NCI-H1694 (cell line): ENCODE data around the gene RBM4B.
"Not testable (repeated sequence)": the region's sequence is repeated elsewhere in the genome, so short reads cannot be mapped to it uniquely, and the experiment has no call there.

Source experiments
- DNase-seq: peaks from one replicate; lab custom pipeline; 2025; lab: John Stamatoyannopoulos, UW

Gene RBM4B, protein sequence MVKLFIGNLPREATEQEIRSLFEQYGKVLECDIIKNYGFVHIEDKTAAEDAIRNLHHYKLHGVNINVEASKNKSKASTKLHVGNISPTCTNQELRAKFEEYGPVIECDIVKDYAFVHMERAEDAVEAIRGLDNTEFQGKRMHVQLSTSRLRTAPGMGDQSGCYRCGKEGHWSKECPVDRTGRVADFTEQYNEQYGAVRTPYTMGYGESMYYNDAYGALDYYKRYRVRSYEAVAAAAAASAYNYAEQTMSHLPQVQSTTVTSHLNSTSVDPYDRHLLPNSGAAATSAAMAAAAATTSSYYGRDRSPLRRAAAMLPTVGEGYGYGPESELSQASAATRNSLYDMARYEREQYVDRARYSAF

DNA sequence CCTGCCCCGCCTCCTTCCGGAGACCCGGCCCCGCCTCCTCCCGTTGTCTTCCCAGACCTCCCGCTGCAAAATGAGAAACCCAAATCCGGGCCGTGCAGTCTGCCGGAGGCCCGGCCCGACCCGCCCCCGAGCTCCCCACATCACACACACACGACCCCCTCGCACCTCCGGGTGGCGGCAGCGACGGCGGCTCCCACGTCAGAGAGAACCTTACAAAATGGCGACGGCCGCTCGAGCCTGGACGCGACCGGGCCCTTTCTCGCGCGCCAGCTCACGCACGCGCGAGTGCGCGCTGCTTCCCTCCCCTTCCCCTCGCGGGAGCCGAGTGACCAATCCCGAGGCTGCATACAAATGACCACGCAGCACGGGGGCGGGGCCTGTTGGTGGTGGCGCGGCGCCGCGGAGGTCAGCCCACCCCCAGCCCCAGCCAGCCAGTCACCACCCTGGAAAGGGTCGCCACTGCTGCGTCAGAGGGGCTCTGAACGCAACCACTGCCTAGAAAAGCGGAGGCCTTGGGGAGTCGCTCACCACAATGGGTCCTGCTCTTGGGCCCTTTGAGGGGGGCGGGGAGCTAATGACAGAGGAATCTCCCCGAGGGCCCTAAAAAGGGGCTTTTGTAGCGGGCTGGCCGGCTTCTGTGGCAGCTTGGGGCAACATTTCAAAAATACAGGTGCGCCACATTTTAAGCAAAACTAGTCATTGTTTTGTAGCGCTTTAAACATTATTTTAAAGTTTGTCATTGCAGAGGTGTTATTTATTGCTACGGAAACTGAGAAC lies at the start of gene RBM4B:
Gene RBM4B (minus strand): TSS at position 289 of the 777 bp plus-strand sequence. CDS start 808 bp downstream, outside the sequence.
- peak; percentile 88 for DNase-seq

DNA sequence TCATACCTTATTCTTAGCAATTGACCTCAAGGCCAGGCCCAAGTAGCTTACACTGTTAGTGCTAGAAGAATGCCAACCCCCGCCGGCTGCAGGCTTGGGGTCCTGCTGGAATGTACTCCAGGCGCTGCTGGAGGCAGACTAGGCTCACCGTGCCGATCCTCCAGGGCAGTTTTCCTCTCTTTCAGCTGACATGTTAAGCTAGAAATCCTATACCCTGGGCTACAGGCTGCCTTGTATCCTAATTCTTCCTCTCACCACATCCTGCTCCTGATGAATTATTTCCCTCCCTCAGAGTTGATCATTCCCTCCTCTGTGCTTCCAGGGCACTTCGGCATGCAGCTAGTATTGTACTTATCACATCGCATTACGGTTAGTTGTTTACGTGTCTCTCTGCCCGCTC lies 48.0 kb upstream of the RBM4B start:
- DNase-seq = no peak

DNA sequence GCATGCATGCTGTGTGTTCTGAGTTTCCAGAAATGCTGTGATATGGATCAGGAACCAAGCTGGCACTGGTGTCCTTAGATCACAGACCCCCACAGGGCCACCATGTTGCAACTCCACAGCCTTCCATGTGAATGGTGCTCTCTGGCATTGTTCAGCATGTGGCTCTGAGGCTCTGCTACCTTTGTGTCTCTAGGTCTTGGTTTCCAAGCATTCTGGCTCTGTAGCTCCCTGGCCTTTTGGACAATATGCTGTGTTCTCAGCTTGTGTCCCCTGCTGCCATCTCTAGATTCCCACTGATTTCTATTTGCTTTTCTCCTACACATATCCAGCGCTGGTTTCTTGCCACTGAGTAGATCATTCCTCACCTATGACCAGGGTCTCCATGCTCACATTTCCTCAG lies 47.4 kb upstream of the RBM4B start:
- DNase-seq = no peak

DNA sequence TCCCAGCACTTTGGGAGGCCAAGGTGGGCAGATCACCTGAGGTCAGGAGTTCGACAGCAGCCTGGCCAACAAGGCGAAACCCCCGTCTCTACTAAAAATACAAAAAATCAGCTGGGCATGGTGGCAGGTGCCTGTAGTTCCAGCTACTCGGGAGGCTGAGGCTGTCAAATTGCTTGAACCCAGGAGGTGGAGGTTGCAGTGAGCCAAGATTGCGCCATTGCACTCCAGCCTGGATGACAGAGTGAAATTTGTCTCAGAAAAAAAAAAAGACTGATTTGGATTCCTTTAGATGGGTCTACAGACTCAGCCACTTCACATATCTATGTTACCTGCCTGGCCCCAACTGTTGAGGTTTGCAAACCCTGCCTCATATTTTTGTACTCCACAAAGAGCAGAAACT lies 46.5 kb upstream of the RBM4B start:
- DNase-seq = not testable (repeated sequence)

DNA sequence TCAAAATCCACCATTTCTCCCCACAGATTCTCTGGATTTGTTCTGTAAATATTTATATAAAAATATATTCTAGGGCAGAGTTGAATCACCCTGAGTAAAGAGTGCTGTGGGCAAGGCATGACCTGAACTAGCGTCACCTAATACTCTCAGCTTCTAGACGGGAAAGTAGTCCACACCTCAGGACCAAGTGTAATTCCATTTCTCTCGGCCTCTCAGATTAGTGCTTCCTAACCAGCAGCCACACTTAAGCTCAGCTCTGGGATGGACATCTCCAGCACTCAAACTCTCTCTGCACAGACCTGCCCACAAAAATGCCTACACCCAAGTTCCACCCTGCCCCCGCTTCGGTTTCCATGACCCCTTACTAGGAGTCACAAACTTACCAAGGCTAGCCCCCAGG lies 46.0 kb upstream of the RBM4B start:
- no peak for DNase-seq

DNA sequence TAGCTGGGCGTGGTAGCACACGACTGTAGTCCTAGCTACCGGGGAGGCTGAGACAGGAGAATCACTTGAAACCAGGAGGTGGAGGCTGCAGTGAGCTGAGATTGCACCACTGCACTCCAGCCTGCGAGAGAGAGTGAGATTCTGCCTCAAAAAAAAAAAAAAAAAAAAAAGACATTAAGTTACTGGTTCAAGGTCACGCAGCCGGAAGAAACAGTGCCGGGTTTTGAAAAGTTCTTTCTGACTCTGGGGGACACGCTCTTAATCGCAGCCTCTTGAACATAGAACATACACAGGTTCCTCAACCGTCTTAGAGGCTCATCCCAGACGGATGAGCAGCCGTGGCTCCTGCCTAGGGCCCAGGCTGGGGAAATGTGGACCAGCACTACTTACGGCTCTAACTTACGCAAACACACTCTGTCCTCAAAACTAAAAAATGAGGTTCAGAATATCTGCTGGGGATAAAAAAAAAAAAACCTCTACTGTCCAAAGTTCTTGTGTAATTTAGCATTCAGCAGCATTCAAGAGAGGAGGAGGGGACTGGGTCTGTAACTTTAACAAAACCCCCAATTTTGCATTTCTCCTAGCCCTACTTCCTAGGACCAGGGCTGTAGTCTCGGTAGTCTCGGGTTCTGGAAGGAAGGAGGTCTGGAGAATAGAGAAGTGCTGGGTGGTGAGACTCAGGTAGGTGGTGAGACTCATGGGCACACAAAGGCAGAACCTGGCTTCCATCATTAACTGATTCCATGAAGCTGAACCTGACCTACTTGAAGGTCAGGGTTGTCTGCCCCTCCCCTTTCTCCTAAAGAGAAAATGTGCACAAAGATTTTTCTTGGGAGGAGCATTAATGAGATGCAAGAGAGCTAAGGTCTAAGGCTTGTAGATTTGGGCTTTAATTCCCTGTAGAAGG lies 45.3 kb upstream of the RBM4B start:
- no peak for DNase-seq

DNA sequence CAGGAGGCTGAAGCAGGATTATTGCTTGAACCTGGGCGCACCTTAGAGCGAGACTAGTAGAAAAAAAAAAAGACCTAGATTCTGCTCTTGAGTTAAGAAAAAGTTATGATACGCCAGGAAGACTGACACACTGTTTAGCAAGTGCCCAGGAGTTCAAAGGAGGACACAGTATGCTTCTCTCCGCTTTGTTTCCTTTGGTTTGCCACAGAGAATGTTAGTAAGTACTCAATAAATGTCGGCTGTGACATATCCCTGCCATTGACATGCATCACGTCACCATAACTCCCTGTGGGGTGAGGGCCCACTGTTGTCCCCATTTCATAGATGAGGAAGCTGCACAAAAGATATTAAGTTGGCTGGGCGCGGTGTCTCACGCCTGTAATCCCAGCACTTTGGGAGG lies 44.3 kb upstream of the RBM4B start:
- no peak for DNase-seq

DNA sequence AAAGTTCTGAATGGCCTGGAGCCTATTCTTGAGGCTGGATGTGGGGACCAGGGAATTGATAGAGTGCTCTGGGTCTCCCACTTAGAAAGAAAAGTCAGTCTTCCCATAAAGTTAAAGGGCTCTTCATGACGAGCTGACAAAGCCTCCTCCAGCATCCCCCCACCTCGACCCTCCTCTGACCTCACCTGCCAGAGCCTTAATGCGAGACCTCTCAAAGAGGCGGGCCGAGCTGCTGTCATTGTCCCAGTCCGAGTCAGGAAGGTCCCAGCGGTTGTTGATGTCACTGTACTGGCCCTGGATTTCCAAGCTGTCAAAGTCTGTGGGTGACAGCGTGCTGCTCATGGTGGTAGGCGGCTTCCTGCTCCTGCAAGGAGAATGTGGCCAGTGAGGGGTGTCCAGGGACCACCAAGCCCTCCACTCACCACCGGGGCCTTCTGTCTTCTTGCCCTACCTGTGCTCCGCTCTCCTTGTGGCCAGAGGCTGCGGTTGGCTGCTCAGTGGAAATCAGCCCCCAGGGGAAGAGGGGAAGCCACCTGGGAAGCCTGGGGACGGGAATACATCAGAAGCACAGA lies 43.3 kb upstream of the RBM4B start:
- no peak for DNase-seq

DNA sequence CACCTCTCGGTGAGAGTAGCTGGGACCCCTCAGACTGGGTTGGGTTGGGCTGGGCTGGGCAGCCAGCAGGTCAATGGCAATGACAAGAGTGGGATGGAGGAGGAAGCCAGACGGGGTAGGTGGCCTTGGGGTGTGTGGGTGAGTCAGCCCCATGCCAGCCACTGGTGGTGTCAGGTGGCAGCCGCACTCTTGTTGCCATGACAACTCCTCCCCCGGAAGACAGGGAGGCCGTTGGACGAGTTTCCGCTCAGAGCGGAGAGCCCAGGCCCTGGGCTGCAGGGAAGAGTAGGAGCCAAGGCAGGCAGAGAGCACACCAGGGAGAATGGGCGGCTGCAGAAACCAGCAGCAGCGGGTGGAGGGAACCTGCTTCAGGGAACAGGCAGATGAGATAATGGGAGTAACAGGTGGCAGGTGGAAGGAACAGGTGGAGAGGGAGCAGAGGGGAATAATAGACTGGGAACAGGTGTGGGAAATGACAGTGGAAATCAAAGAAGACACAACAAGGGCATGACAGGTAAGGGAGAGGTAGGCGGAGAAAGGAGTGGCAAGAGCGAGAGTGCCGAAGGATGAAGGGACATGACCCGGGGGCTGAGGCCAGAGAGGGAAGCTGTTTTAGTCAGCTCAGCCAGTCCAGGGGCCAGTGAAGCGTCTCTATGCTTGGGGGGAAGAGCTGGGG lies 42.7 kb upstream of the RBM4B start:
- no peak for DNase-seq

DNA sequence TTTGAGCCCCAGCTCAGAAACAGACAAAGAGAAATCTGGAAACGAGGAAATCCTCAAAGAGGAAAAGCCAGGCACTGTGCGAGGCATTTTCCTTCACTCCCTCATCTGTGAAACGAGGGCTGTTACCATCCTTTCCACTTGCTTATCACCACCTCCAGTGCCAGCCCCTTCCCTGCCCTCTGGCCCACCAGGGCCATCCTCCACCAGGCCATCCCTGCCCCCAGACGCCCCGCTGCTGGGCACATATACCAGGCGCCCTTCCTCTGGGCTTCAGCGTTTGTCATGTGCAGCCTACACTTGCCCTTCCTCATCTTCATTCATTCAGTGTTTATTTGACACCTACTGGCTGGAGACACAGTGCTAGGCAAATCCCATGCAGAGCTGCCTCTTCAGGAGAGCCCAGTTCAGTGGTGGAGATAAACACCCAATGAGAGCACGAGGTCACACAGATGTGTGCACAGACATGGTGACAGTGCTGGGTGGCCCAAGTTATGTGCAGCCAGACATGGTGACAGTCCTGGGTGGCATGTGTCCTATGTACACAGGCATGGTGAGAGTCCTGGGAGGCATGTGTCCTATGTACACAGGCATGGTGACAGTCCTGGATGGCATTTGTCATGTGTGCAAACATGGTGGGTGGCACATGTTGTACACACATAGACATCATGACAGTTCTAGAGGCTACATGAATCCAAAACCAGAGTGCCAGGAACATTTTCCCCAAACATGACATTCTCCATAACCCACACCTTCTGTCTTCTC lies 41.6 kb upstream of the RBM4B start:
- DNase-seq = no peak

DNA sequence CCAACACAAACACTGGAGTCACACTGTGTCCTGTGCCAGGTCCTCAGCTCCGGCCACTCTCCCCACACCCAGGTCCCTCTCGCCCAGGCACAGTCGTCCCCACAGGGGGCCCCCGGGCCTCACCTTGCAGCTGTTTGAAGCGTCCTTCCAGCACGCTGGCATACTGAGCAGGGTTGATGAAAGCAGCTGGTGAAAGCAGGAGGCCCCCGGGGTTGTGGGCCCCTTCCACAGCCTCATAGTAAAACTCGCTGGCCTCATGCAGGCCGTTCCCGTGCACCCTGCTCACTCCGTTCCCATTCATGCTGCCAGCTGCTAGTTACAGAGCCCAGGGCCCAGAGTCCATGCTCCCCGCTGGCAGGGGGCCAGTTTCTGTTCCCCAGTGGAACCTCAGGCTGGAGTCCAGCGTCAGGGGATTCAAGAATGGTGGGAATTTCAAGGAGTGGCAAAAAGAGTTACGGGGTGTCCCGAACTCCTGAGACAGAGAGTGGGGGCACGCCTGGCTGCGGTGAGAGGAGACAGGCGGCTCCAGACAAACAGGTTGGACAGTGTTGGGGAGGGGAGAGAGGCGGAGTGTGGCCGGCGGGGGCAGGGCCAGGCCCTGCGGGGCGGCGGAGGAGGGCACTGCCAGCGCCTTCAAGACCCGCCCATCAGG lies 40.8 kb upstream of the RBM4B start:
- no peak for DNase-seq

DNA sequence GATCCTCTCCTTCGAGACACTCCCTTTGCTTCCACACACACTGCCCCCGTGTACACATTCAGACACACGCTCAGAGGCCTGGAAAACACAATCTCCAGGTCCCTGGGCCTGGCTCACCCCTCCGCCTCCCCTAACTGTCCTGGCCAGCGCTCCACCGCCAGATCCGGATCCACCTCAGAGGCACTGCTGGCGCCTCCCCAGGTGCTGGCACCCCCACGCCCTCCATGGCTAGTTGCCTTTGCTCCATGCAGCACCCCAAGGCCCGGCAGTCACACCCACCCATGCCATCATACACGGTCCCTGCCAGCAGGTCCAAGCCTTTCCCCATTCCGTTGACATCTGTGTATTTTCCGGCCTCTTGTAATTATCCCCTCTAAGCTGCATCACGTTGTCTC lies 40.2 kb upstream of the RBM4B start:
- no peak for DNase-seq

DNA sequence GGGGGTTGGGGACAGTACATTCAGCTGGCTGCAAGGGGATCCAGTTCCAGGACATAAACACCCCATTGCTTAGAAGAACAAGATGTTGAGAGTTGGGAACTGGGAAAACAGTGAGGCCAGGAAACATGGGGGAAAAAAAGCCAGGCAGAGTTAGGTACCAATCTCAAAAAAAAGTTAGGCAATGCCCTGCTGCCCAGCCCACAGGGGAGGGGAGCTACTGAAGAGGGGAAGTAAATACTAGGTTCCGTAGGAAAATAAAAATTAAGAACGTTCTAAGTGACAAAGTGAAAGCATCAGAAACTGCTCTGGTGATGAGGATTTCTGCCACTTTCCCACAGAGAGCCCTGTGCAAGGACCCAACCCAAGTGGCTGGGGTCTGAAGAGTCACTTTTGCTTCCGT lies 39.3 kb upstream of the RBM4B start:
- no peak for DNase-seq

DNA sequence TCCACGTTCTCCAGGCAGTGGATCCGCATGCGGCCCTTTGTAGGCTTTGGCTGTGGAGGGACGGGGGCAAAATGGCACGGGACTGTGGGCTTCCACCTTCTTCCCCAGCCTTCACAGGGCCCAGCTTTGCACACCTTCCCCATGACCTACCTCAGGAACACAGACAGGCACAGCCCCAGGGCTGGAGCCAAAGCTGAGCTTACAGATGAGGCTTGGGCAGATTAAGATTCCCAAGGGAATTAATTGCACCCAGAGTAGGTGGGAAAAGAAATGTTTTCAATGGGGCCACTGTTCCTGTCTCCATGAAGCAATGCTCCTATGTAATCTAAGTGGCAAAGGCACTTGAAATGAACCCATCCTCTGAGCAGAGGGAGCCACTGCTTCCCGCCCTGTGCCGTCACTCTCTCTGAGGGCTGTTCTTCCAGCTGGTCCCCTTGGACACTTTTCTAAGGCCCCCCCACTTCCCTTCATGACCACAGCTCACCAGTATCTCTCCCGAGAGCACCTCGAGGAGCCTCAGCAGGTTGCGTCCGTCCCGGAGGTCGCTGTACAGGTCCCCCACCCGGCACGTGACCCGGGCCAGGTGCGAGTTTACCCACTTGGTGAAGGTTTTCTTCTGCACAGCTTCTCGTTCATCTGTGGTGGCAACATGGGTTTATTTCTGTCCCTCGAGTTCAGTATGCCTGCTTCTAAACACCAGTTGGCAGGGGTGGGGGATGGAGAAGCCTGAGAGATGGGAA lies 37.8 kb upstream of the RBM4B start:
- no peak for DNase-seq

DNA sequence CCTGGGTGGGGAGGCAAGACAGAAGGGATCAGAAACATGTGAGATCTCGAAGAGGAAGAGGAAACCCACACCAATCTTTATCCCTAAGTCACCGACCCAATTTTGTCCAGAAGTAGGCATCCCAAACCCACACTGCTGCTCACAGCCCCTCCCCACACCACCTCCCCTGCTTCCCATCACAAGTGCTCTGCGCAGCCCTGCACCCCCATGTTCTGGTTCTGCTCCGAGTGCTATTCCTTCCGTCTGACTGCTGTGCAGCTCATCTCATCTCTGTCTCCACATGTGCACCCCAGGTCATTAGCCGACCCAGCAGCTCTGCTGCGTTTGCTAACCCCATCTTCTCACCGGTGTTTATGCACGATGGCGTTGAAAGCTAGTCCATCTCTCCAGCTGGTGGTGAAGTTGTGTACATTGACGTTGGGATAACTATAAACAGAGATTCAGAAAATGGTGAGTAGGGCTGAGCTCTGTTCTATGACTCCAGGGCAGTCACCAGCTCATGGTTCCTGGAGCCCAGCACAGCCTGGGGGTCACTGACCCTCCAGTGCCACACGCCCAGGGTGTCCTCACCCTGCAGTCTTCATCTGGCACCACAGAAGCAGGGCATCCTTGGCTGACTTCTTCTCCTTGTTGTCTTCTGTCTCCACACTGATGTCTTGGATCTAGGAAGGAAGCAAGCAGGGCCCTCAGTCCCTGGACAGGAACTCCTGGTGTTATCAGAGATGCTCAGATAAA lies 36.2 kb upstream of the RBM4B start:
- DNase-seq = no peak

DNA sequence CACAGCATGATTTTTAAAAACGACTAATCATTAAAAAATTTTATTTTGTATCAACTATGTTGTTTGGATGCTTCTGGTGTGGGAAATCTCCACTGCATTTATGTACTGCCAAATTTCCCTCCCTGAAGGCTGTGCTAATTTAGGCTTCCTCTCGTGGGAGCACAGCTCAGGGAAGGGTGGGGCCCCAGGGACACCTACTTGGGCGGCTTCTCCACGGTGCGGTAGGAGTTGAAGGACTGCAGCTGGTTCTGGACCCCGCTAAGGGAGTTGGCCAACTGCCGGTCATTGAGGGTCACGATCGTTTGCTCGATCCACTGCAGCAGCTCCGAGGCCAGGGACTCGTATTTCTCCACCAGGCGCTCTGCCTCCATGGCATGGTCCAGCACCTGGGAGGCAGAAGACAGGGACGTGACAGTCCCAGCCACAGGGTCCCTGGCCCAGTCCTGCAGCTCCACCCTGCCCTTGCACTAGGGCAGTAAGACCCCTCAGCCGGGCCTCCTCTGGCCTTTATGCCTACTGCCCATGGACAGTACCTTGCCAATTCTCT lies 32.8 kb upstream of the RBM4B start:
- DNase-seq = no peak

DNA sequence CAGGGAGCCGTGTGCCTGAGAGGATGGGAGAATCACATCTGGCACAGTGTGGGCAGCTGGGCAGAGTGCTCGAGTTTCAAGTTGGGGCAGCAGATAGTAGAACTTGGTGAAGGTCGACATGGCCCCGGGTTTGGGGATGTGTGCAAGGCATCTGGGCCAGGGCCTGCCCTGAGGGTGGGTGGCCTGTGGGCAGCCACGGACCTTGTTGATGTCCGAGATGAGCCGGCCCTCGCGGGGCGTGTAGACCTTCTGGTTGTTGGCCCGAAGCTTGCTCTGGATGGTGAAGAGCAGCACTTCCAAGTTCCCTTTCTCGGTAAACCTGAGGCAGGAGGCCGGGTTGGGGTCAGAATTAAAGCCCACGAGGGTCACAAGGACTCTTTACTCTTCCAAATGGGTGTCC lies 31.0 kb upstream of the RBM4B start:
- no peak for DNase-seq

DNA sequence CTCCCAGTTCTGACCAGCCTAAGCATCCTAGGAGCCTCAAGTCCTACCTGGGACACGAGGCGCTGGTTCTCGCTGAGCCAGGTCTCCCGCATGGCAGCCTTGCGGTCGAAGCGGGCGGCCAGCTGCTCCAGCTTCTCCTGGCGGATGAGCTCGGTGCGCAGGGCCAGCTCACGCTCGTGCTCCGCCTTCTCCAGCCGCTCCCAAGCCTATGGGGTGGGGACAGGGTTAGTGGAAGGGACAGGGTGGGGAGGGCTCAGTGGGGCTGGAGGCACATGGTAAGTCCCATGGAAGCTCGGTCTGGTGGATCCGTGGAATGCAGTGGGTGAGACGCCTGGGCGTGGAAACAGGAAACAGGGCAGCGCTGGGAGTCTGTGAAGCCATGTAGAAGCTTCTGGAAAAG lies 30.4 kb upstream of the RBM4B start:
- DNase-seq = no peak

DNA sequence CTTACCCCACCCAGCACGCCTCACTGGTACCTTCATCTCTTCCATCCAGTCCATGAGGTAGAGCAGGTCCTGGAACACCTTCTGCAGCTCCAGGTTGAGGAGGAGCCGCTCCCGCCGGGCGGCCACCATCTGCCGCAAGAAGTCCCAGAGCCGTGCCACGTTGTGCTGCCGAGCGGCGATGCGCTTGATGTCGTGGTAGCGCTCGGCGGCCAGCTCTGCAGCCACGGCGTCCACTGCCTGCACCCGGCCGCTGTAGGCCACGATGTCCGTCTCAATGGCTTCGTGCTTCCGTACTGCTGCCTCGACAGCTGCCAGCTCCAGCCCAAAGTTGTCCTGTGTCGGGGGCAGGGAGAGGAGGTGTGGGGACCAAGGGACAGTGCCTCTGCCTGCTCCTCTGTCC lies 29.8 kb upstream of the RBM4B start:
- no peak for DNase-seq
